Nephron (organoid): ENCODE data around the gene PDE4A.

Source experiments
- H3K27ac Mint-ChIP-seq, 3 experiments: 2 replicates each; pipeline ENCODE4 v1.8.0; 2020; ENCODE audit warnings: mixed read lengths in 3 of 3, mild to moderate bottlenecking in 2 of 3, moderate library complexity in 1 of 3
- H3K27me3 Mint-ChIP-seq: 2 replicates; pipeline ENCODE4 v1.8.0; 2021; ENCODE audit warnings: low read depth, mild to moderate bottlenecking, moderate library complexity, mixed read lengths
- H3K36me3 Mint-ChIP-seq: 2 replicates; pipeline ENCODE4 v1.8.0; 2020; ENCODE audit warnings: low read depth, mixed read lengths
- H3K4me1 Mint-ChIP-seq: 2 replicates; pipeline ENCODE4 v1.8.0; 2020; ENCODE audit warnings: mixed read lengths
- H3K4me3 Mint-ChIP-seq, 3 experiments: 2 replicates each; pipeline ENCODE4 v1.8.0; 2020; ENCODE audit warnings: mild to moderate bottlenecking in 3 of 3, mixed read lengths in 3 of 3, moderate library complexity in 2 of 3
- H3K9me3 Mint-ChIP-seq: 2 replicates; pipeline ENCODE4 v1.8.0; 2020; ENCODE audit warnings: mixed read lengths
- CTCF ChIP-seq, 3 experiments: fragments of 200-600 bp; sonication (generic); IDR thresholded peaks; one replicate each; pipeline ENCODE4 v1.5.0; 2021; ENCODE audit warnings: antibody characterized with exemption in 3 of 3; ENCODE audit not compliant: unreplicated experiment in 3 of 3

PDE4A gene

GRCh38 chr19:10428996-10429381, 8.7 kb downstream of the PDE4A start:
- Mint-ChIP-seq H3K36me3 (no peaks in the 10 kb centered on the region), H3K4me3 (peak overlapping the region in 1 of 3 experiments; percentile 11), H3K27ac (no peak overlapping the region), H3K27me3 (peaks cover 94% of the 10 kb centered on the region), H3K9me3 (no peaks in the 10 kb centered on the region), H3K4me1 (no peaks in the 10 kb centered on the region)
- TF ChIP-seq CTCF (IDR thresholded peaks at IDR 0.05; ENCODE audit: unreplicated experiment in 3 of 3) = no peak

GRCh38 chr19:10430505-10431253, 10.3 kb downstream of the PDE4A start:
- TF ChIP-seq CTCF (IDR thresholded peaks at IDR 0.05; ENCODE audit: unreplicated experiment in 3 of 3) = no peak
- H3K4me3 Mint-ChIP-seq = peak overlapping the region; percentile 71 to 79 (median 76)
- no peaks in the 10 kb centered on the region for H3K36me3 Mint-ChIP-seq
- H3K27ac Mint-ChIP-seq = no peak overlapping the region
- H3K27me3 Mint-ChIP-seq = peaks cover 87% of the 10 kb centered on the region
- H3K4me1 Mint-ChIP-seq = no peaks in the 10 kb centered on the region
- H3K9me3 Mint-ChIP-seq = no peaks in the 10 kb centered on the region

GRCh38 chr19:10431254-10431942, 11.1 kb downstream of the PDE4A start:
- Mint-ChIP-seq H3K4me3 (peak overlapping the region; percentile 71 to 82 (median 79)), H3K36me3 (no peaks in the 10 kb centered on the region), H3K27ac (no peak overlapping the region), H3K27me3 (peaks cover 85% of the 10 kb centered on the region), H3K4me1 (no peaks in the 10 kb centered on the region), H3K9me3 (no peaks in the 10 kb centered on the region)
- TF ChIP-seq CTCF (IDR thresholded peaks at IDR 0.05; ENCODE audit: unreplicated experiment in 3 of 3) = no peak

- Mint-ChIP-seq H3K27me3 (peaks cover 79% of the 10 kb centered on the region), H3K4me1 (no peaks in the 10 kb centered on the region), H3K36me3 (no peaks in the 10 kb centered on the region), H3K9me3 (no peaks in the 10 kb centered on the region), H3K27ac (no peak overlapping the region), H3K4me3 (peak overlapping the region; percentile 71 to 82 (median 79))
- TF ChIP-seq CTCF (IDR thresholded peaks at IDR 0.05; ENCODE audit: unreplicated experiment in 3 of 3) = no peak
Measured at GRCh38 chr19:10431943-10432735, 11.8 kb downstream of the PDE4A start.

- Mint-ChIP-seq H3K4me3 (peak overlapping the region in 1 of 3 experiments; percentile 56), H3K27me3 (peaks cover 73% of the 10 kb centered on the region), H3K27ac (no peak overlapping the region), H3K4me1 (no peaks in the 10 kb centered on the region), H3K9me3 (no peaks in the 10 kb centered on the region), H3K36me3 (no peaks in the 10 kb centered on the region)
- no peak for TF ChIP-seq CTCF (IDR thresholded peaks at IDR 0.05; ENCODE audit: unreplicated experiment in 3 of 3)
Measured at GRCh38 chr19:10432736-10433130, 12.4 kb downstream of the PDE4A start.
